ENCODE measurements around the gene HSPB7.
"Not testable (repeated sequence)": the region's sequence is repeated elsewhere in the genome, so short reads cannot be mapped to it uniquely, and the experiment has no call there.

Gene HSPB7

GRCh38 chr1:16023050-16023653 lies 5.3 kb upstream of the HSPB7 start:
- Histone ChIP-seq H2AFZ (ENCODE audit: low read depth) (no peak overlapping the region), H3K79me2 (ENCODE audit: insufficient read depth, low read depth) (no peaks in the 10 kb centered on the region), H3K36me3 (ENCODE audit: insufficient read depth) (no peaks in the 10 kb centered on the region), H3K27ac (no peak overlapping the region), H4K20me1 (ENCODE audit: insufficient read depth) (no peaks in the 10 kb centered on the region), H3K4me1 (ENCODE audit: low read depth, poor library complexity, severe bottlenecking) (peaks cover 20% of the 10 kb centered on the region), H3K27me3 (ENCODE audit: insufficient read depth, low read depth) (peaks cover 10% of the 10 kb centered on the region; the same call in 1 of the 2 replicates), H3K4me2 (no peak overlapping the region), H3K9ac (no peak overlapping the region), H3K4me3 (IDR thresholded peaks at IDR 0.05; ENCODE audit: insufficient read depth, low read depth, low read length) (no peak overlapping the region)
- TF ChIP-seq, protein P1, sequence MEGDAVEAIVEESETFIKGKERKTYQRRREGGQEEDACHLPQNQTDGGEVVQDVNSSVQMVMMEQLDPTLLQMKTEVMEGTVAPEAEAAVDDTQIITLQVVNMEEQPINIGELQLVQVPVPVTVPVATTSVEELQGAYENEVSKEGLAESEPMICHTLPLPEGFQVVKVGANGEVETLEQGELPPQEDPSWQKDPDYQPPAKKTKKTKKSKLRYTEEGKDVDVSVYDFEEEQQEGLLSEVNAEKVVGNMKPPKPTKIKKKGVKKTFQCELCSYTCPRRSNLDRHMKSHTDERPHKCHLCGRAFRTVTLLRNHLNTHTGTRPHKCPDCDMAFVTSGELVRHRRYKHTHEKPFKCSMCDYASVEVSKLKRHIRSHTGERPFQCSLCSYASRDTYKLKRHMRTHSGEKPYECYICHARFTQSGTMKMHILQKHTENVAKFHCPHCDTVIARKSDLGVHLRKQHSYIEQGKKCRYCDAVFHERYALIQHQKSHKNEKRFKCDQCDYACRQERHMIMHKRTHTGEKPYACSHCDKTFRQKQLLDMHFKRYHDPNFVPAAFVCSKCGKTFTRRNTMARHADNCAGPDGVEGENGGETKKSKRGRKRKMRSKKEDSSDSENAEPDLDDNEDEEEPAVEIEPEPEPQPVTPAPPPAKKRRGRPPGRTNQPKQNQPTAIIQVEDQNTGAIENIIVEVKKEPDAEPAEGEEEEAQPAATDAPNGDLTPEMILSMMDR (conservative IDR thresholded peaks at IDR 0.05; ENCODE audit: low read depth, low read length) = no peak

GRCh38 chr1:16022393-16022792 lies 4.5 kb upstream of the HSPB7 start:
- peaks cover 22% of the 10 kb centered on the region for H3K4me1 ChIP-seq (ENCODE audit: low read depth, poor library complexity, severe bottlenecking)
- peaks cover 9% of the 10 kb centered on the region; the same call in 1 of the 2 replicates for H3K27me3 ChIP-seq (ENCODE audit: insufficient read depth, low read depth)
- H3K27ac ChIP-seq = no peak overlapping the region
- no peak overlapping the region for H3K9ac ChIP-seq
- H4K20me1 ChIP-seq (ENCODE audit: insufficient read depth) = no peaks in the 10 kb centered on the region
- no peak overlapping the region for H3K4me3 ChIP-seq (IDR thresholded peaks at IDR 0.05; ENCODE audit: insufficient read depth, low read depth, low read length)
- H2AFZ ChIP-seq (ENCODE audit: low read depth) = no peak overlapping the region
- no peaks in the 10 kb centered on the region for H3K36me3 ChIP-seq (ENCODE audit: insufficient read depth)
- TF ChIP-seq, protein P1 (conservative IDR thresholded peaks at IDR 0.05; ENCODE audit: low read depth, low read length) = no peak
- no peak overlapping the region for H3K4me2 ChIP-seq
- H3K79me2 ChIP-seq (ENCODE audit: insufficient read depth, low read depth) = no peaks in the 10 kb centered on the region

DNA sequence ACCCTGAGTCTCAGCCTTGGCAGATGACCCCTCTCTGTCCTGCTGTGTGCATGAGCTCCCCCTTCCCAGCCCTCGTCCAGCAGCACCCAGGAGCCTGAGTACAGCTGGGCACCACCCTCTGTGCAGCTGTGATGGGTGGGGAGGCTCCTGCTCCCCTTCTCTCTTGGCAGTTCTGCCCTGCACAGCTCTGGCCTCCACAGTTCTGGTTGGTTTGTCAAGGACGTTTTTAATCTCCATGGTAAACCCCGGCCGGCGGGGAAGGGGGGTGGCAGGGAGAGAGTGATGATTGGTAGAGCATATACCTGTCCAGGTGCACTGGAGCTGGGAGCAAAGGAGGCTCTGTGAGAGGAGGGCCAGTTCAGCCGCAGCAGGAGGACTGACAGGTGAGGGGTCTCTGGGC lies 3.8 kb upstream of the HSPB7 start, which contains the start of gene CLCNKA:
CLCNKA (plus strand) TSS at position 356 of the 400 bp plus-strand sequence. CDS start 584 bp downstream, outside the sequence.
- Histone ChIP-seq H3K4me2 (no peak within 1 kb of the TSS), H3K4me1 (ENCODE audit: low read depth, poor library complexity, severe bottlenecking) (peaks cover 22% of the 10 kb centered on the region), H3K36me3 (ENCODE audit: insufficient read depth) (no peaks in the 10 kb centered on the region), H3K27ac (no peak within 1 kb of the TSS), H3K4me3 (IDR thresholded peaks at IDR 0.05; ENCODE audit: insufficient read depth, low read depth, low read length) (no peak within 1 kb of the TSS), H3K9ac (no peak within 1 kb of the TSS), H2AFZ (ENCODE audit: low read depth) (no peak within 1 kb of the TSS), H3K79me2 (ENCODE audit: insufficient read depth, low read depth) (no peaks in the 10 kb centered on the region), H3K27me3 (ENCODE audit: insufficient read depth, low read depth) (peaks cover 7% of the 10 kb centered on the region; the same call in 1 of the 2 replicates), H4K20me1 (ENCODE audit: insufficient read depth) (no peaks in the 10 kb centered on the region)
- TF ChIP-seq, protein P1 (conservative IDR thresholded peaks at IDR 0.05; ENCODE audit: low read depth, low read length) = no peak

- not testable (repeated sequence) for H2AFZ ChIP-seq (ENCODE audit: low read depth); H3K4me3 ChIP-seq (IDR thresholded peaks at IDR 0.05; ENCODE audit: insufficient read depth, low read depth, low read length); H3K36me3 ChIP-seq (ENCODE audit: insufficient read depth); H3K4me2 ChIP-seq; H3K27me3 ChIP-seq (ENCODE audit: insufficient read depth, low read depth); H3K27ac ChIP-seq; H3K79me2 ChIP-seq (ENCODE audit: insufficient read depth, low read depth); H3K9ac ChIP-seq; H4K20me1 ChIP-seq (ENCODE audit: insufficient read depth)
- peaks cover 30% of the 10 kb centered on the region for H3K4me1 ChIP-seq (ENCODE audit: low read depth, poor library complexity, severe bottlenecking)
These were observed 3.0 kb upstream of the HSPB7 start for GRCh38 chr1:16020878-16021277.

DNA sequence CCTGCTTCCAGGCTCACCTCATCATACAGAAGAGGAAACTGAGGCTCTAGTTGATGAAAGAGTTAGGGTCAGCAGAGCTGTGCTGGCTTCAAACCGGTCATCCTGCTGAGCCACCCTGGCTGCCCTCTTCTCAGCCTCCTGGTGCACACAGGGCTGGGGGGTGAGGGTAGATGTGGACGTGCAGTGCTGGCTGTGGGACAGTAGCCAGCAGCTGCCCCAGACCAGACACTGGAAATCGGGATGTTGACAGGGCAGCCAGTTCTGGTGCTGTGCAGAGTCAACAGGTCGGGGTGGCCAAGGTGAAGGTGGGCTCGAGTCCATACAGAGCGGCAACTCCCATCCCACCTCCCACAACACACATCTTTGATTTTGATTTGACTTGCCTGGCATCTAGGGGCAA lies 2.5 kb upstream of the HSPB7 start:
- Histone ChIP-seq H3K4me1 (ENCODE audit: low read depth, poor library complexity, severe bottlenecking) (peaks cover 32% of the 10 kb centered on the region), H2AFZ (ENCODE audit: low read depth) (no peak overlapping the region), H3K9ac (no peak overlapping the region), H3K79me2 (ENCODE audit: insufficient read depth, low read depth) (no peaks in the 10 kb centered on the region), H4K20me1 (ENCODE audit: insufficient read depth) (no peaks in the 10 kb centered on the region), H3K36me3 (ENCODE audit: insufficient read depth) (no peaks in the 10 kb centered on the region), H3K27ac (no peak overlapping the region), H3K4me3 (IDR thresholded peaks at IDR 0.05; ENCODE audit: insufficient read depth, low read depth, low read length) (no peak overlapping the region), H3K4me2 (no peak overlapping the region), H3K27me3 (ENCODE audit: insufficient read depth, low read depth) (peaks cover 3% of the 10 kb centered on the region; the same call in 1 of the 2 replicates)
- TF ChIP-seq, protein P1 (conservative IDR thresholded peaks at IDR 0.05; ENCODE audit: low read depth, low read length) = no peak

All from KMS-11 (cell line).